Measurements from ENCODE around the gene LRRC4C.

DNA sequence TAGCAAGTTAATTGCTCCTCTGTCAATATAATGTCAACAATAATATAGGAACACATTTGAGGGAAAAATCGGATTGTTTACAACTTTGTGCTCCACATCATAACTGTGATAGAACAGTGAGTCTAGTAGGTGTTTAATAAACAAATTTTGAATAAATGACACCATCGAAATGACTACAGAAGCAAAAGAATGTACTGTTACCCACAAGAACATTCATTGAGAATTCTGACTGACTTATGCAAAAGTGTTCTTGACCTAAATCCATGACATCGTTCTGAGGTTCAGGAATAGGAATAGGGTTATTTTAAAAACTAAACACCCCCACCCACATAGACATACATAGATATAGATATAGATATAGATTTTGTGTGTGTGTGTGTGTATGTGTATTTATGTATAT is 8.4 kb downstream of the LRRC4C start:
- TF ChIP-seq EP300 (IDR thresholded peaks at IDR 0.05; ENCODE audit: borderline replicate concordance) (no peak), YY1 (IDR thresholded peaks at IDR 0.05; ENCODE audit: low read depth) (no peak), TAF1 (IDR thresholded peaks at IDR 0.05; ENCODE audit: low read depth) (no peak), CEBPB (IDR thresholded peaks at IDR 0.05) (no peak), FOXM1 (IDR thresholded peaks at IDR 0.05; ENCODE audit: borderline replicate concordance, low read depth) (no peak), TEAD4 (IDR thresholded peaks at IDR 0.05) (no peak), RAD21 (IDR thresholded peaks at IDR 0.05; ENCODE audit: low read depth) (no peak), TCF12 (IDR thresholded peaks at IDR 0.05; ENCODE audit: low read depth) (no peak), EGR1 (IDR thresholded peaks at IDR 0.05) (no peak)
- TF ChIP-seq, protein P1, sequence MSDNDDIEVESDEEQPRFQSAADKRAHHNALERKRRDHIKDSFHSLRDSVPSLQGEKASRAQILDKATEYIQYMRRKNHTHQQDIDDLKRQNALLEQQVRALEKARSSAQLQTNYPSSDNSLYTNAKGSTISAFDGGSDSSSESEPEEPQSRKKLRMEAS (IDR thresholded peaks at IDR 0.05): no peak
- TF ChIP-seq, protein P2, sequence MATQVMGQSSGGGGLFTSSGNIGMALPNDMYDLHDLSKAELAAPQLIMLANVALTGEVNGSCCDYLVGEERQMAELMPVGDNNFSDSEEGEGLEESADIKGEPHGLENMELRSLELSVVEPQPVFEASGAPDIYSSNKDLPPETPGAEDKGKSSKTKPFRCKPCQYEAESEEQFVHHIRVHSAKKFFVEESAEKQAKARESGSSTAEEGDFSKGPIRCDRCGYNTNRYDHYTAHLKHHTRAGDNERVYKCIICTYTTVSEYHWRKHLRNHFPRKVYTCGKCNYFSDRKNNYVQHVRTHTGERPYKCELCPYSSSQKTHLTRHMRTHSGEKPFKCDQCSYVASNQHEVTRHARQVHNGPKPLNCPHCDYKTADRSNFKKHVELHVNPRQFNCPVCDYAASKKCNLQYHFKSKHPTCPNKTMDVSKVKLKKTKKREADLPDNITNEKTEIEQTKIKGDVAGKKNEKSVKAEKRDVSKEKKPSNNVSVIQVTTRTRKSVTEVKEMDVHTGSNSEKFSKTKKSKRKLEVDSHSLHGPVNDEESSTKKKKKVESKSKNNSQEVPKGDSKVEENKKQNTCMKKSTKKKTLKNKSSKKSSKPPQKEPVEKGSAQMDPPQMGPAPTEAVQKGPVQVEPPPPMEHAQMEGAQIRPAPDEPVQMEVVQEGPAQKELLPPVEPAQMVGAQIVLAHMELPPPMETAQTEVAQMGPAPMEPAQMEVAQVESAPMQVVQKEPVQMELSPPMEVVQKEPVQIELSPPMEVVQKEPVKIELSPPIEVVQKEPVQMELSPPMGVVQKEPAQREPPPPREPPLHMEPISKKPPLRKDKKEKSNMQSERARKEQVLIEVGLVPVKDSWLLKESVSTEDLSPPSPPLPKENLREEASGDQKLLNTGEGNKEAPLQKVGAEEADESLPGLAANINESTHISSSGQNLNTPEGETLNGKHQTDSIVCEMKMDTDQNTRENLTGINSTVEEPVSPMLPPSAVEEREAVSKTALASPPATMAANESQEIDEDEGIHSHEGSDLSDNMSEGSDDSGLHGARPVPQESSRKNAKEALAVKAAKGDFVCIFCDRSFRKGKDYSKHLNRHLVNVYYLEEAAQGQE (IDR thresholded peaks at IDR 0.05; ENCODE audit: low read depth): no peak
